Amniotic stem cell (primary cell): ENCODE results near the gene ZC3H10.
"Not testable (repeated sequence)": the region's sequence is repeated elsewhere in the genome, so short reads cannot be mapped to it uniquely, and the experiment has no call there.

Source experiments
- DNase-seq: peaks from one replicate; lab custom pipeline; 2025; lab: John Stamatoyannopoulos, UW

Gene ZC3H10

DNA sequence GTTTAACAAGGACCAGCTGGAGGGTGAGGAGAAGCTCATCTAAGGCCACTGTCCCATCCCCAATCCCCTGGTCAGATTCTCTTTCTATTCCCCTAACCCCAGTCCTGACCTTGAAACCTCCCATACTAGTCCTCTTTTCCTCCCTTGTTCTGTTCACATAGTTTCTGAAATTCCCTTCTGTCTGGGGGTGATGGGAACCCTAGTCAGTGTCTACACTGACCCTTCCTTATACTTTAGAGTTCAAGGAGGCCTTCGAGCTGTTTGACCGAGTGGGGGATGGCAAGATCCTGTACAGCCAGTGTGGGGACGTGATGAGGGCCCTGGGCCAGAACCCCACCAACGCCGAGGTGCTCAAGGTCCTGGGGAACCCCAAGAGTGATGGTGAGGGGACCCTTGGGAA, 36.8 kb downstream of the ZC3H10 start:
- DNase-seq, result no peak

GRCh38 chr12:56155256-56155845, 37.3 kb downstream of the ZC3H10 start:
- DNase-seq, result no peak

DNA sequence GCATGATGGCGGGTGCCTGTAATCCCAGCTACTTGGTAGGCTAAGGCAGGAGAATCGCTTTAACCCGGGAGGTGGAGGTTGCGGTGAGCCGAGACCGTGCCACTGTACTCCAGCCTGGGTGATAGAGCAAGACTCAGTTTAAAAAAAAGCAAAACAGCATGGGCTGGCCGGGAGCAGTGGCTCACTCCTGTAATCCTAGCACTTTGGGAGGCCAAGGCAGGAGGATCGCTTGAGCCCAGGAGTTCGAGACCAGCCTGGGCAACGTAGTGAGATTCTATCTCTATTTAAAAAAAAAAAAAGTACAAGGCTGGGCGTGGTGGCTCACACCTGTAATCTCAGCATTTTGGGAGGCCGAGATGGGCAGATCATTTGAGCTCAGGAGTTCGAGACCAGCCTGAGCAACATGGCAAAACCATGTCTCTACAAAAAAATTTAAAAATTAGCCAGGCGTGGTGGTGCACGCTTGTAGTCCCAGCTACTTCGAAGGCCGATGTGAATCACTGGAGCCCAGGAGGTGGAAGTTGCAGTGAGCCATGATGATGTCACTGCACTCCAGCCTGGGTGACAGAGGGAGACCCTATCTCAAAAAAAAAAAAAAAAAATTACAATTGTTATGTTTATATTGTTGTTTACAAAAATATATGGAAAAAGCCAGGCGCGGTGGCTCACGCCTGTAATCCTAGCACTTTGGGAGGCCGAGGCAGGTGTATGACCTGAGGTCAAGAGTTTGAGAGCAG, 38.6 kb downstream of the ZC3H10 start:
- DNase-seq, result not testable (repeated sequence)

- peak; percentile 69 for DNase-seq
Observed at GRCh38 chr12:56157201-56158028, 39.3 kb downstream of the ZC3H10 start.

- DNase-seq, result peak; percentile 98
Observed at GRCh38 chr12:56158029-56158925, 40.2 kb downstream of the ZC3H10 start, which contains the start of gene MYL6. Gene MYL6, plus strand, starts transcription at chr12:56158359. Its CDS starts 43 bp downstream, at chr12:56158402.

DNA sequence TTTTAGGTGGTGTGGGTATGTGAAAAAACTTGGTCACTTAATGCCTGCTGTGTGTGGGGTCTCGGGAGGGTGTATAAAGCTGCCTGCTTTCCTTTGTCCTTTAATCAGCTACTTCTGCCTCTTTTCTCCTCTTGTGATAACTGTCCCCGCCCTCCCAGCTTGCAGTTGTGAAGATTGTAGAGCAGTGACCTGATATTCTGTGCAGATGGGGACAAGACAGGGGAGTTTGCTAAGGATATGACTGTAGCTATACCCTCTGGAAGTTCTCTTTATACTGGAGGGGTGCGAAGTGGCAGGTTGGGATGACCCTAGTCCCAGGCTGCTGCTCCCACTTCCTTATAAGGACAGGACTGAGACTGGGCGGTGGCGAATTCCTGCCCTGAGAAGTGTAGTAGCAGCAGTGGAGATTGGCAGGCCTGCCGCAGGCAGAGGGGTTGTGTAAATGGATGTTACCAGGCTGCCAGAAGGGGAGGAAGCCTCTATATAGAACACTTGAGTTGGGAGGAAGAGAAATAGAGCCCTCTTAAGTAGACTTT, 40.9 kb downstream of the ZC3H10 start:
- peak; percentile 20 for DNase-seq

DNA sequence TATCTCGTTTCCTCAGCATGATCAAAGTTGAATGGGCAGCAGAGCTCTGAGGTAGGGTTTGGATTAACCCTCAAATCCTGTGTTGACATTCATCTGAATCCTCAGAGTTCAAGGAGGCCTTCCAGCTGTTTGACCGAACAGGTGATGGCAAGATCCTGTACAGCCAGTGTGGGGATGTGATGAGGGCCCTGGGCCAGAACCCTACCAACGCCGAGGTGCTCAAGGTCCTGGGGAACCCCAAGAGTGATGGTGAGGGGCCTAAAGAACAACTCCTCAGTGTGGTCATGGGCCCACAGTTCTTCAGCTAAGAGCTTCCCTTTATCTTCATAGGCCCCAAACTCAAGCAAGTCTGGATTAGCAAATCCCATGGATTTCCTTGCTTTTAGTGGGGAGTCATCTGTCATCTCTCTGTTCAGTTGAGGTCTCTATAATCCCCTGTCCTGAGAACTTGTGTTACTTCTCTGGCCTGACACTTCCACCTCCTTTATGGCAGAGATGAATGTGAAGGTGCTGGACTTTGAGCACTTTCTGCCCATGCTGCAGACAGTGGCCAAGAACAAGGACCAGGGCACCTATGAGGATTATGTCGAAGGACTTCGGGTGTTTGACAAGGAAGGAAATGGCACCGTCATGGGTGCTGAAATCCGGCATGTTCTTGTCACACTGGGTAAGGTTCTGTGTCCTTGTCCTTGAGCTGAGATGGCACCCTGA, 41.6 kb downstream of the ZC3H10 start:
- no peak for DNase-seq

GRCh38 chr12:56160193-56160763, 42.2 kb downstream of the ZC3H10 start:
- no peak for DNase-seq

- no peak for DNase-seq
Observed at GRCh38 chr12:56160894-56161689, 43.0 kb downstream of the ZC3H10 start.

DNA sequence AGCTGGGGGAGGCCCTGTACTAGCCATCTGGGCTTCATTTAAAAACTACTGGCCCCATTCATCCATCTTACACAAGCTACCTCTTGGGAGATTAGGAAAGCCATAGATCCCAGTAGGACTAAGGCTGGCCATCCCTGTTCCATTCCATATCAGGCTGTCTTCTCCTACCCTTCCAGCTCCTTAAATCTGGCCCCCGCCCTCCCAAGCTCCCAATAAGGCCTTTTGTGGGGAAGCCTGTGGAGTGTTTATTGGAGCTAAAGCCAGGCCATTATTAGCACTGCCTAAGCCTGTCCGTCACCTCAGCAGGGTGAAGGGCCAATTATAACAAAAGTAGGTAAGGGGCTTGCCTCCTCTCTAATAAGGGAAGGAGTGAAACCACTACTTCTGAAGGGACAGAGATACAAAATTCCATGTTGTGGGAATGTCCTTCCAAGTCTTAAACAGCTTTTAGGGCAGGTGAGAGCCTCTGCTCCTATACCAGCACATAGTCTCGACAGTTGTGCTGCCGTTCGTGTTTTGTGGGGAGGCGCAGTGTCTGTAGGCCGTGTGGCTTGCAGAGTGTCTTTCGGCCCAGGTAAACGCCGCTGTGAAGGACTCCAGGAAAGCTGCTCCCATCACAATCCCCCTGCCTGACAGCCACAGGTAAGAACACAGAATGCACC, 43.8 kb downstream of the ZC3H10 start:
- no peak for DNase-seq

DNA sequence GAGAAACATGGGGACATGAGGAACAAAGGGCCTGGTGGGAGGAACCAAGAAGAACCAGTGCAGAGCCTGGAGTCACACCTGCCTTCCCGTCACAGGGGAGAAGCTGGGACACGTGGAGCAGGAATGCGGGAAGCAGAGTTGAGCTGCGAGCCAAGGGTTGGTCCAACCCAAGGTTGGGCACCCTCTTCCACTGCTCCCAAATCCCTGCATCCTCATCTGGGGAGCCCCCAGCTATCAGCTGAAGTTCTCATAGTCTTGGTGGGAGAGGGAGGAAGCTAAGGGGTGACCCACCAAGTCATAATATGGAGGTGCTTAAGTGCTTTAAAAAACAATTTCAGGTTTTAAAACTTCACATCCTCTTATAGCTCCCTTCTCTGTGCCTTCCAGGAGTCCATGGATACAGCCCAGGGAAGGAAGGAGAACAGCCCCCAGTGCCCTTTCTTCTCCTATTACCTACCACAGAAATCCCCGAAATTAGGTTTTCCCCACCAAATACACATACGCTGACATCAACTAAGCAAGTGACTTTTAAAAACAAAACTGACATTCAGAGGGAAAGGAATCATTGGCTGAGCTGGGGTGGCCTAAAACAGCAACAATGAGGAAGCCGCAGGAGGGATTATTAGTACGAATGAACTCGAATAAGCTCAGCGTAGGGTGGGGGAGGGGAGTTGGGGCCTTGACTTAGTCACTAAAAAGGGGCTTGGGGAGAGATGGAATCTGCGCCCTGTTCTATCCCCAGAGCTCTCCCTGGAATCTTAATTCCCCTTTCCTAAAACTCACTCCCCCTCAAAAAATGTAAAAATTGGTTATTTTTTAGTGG, 44.6 kb downstream of the ZC3H10 start:
- no peak for DNase-seq

- no peak for DNase-seq
Observed at GRCh38 chr12:56163533-56164344, 45.7 kb downstream of the ZC3H10 start.

DNA sequence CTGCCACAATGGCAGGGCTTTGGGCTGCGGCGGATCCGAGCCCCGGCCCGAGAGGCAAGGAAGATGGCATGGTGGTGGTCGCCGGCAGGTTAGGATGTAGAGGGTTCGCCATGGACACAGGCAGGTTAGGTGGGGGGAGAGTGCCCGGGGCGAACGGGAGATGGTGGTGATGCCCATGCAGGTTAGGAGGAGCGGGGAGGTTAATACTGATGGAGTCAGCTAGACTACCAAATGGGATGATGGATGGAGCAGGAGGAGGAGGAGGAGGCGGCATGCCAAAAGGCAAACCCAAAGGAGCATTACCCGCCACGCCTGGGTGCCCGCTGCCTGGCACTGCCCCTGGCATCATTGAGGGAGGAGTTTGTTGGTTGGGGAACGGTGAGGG, 46.3 kb downstream of the ZC3H10 start:
- no peak for DNase-seq

- no peak for DNase-seq
Observed at GRCh38 chr12:56165369-56165768, 47.3 kb downstream of the ZC3H10 start.

DNA sequence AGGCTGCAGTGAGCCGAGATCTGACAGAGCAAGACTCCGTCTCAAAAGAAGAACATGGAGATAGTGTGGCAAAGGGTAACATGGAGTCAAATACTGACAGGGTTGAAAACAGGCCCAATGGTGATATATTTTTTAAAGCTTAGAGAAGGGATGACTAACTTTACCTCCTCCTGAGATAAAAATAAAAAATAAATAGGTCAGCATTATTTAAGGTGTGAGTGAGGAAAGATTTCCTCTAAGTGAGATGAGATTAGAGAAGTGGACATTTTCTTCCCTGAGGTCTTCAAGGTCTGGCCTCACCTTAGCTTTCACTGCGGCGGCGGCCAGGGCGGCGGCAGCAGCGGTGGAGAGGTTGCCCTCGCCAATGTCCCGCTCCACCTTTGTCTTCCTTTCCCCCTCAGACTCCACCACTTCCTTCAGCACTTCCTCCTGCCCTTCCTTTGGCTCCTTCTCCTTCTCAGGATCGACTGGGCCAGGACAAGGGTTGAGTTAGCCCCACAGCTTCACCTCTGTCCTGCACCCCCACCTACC, 51.2 kb downstream of the ZC3H10 start:
- DNase-seq, result no peak

- DNase-seq, result no peak
Observed at GRCh38 chr12:56172839-56173238, 54.8 kb downstream of the ZC3H10 start.
